H4 (cell line): ENCODE results near the gene GNAS. TPM values are rescaled to one million over a fixed set of nuclear protein-coding genes. Genes with fewer than 3 reads are reported as not detected.
"Not testable (repeated sequence)": the region's sequence is repeated elsewhere in the genome, so short reads cannot be mapped to it uniquely, and the experiment has no call there.

Source experiments
- DNase-seq: peaks from one replicate; pipeline ENCODE4 v3.0.0-alpha.2; 2015; ENCODE audit warnings: low spot score
- total RNA-seq: library from RNA; depleted of rRNA; stranded (reverse); fragments of >200 nt; shearing (Covaris generic); gene quantifications from 2 replicates; pipeline ENCODE4 v1.2.3, GENCODE V29; 2014

Gene GNAS
- total RNA-seq, 1 experiment from 2014 or later, result 1,032 TPM

GRCh38 chr20:58828136-58828535 lies 24.4 kb upstream of the GNAS start:
- DNase-seq, result no peak

DNA sequence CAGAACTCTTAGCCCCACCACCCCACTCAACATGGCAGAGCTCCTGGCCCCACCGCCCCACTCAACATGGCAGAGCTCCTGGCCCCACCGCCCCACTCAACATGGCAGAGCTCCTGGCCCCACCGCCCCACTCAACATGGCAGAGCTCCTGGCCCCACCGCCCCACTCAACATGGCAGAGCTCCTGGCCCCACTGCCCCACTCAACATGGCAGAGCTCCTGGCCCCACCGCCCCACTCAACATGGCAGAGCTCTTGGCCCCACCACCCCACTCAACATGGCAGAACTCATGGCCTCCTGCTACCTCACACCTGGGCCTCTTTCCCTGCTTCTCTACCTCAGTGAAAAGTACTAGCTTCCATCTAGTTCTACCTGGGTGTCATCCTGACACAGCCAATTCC lies 23.7 kb upstream of the GNAS start:
- DNase-seq, result not testable (repeated sequence)

DNA sequence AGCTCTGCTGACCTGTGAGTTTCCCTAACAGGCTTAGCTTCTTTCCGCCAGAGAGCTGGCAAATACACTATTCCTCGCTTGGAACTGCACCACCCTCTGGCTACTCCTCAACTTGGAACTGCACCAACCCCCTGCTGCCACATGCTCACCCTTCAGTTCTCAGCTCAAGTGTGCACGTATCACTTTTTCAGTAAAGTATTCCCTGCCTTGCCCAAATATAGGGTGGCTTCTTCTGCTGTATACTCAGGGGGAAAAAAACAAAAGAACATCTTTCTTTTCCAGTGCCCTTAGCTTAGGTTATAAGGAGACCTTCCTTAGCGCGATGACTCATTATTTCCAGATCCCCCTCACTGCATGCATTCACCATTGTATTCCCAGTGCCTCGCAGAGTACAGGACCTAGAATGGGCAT lies 23.0 kb upstream of the GNAS start:
- DNase-seq, result no peak

GRCh38 chr20:58832457-58832856 lies 20.1 kb upstream of the GNAS start:
- no peak for DNase-seq

DNA sequence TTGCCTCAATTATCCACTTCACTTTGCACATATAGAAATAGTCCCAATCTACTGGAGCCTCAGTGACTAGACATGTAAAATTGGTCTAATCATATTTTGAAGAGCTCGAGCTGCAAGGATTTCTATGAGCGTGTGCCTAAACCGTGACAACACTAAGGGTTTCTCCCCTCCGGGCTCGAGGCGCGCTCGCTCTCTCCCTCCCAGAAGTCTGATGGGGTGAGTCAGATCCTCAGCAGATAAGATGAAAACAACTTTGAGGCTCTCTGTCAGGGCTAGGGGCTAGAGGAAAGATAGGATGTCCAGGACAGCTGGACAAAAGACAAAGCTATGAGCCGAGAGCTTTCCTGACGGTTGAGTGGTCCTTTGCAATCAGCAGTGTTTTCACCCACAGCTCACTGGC lies 18.6 kb upstream of the GNAS start:
- DNase-seq, result no peak

- no peak for DNase-seq
Observed at GRCh38 chr20:58835231-58835630, 17.3 kb upstream of the GNAS start.

DNA sequence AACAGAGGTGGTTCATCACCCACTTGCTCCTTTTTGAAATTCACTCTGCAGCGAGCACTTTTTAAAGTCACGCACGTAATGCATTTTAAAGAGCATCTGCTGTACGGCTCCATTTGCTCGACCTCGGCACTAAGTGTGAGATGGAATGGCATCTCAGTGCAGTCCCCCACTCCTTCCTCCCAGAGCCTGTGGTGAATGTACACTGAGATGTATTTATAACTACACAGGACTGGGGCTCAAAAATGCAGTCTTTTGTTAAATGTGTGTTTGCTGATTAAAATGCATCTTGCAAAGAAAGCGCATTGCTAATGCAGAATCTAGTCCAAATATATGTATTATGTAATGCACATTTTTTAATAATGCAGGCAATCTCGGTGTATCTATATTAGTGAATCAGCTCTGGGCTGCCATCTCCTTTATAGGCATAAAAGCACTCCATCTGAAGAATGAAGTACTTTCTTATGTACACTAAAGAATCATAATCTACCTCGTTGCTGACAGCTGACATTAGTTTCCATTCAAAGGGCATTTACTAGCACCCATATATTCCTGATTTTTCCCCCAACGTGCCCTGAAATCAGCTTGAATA lies 15.8 kb upstream of the GNAS start:
- DNase-seq, result no peak

DNA sequence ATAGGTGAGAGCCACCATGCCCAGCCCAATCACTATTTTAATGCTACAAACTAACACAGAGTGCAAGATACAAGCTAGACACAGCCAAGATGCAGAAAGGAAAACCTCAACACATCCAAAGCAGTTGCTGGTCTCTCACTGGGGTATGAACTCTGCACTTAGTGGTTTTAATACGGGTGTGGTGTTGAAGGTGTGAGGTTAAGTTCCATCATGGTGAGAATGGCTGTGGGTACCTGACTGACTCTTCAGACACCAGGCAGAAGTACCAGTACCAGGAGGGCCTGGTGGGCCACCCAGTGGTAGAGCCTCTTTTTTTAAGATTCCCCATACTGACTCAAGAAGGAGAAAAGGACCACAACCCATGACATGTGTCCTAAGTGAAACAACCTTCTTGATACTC lies 14.8 kb upstream of the GNAS start:
- no peak for DNase-seq

GRCh38 chr20:58838174-58838573 lies 14.3 kb upstream of the GNAS start:
- no peak for DNase-seq

DNA sequence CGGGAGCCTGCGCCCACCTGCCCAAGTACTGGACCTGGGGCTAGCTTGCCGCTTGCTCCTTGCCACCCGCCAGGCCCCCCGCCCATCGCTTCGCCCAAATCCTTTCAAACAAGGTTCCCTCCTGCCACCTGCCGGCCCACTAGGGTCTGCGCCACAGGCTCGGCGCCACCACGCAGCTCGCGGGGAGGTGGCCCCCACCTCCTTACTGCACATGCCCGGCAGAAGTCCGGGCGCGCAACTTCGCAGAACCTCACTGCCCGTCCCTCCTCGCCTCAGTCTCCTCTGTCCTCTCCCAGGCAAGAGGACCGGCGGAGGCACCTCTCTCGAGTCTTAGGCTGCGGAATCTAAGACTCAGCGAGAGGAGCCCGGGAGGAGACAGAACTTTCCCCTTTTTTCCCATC lies 13.0 kb upstream of the GNAS start:
- DNase-seq, result peak; percentile 27

- no peak for DNase-seq
Observed at GRCh38 chr20:58839991-58840747, 12.3 kb upstream of the GNAS start.

DNA sequence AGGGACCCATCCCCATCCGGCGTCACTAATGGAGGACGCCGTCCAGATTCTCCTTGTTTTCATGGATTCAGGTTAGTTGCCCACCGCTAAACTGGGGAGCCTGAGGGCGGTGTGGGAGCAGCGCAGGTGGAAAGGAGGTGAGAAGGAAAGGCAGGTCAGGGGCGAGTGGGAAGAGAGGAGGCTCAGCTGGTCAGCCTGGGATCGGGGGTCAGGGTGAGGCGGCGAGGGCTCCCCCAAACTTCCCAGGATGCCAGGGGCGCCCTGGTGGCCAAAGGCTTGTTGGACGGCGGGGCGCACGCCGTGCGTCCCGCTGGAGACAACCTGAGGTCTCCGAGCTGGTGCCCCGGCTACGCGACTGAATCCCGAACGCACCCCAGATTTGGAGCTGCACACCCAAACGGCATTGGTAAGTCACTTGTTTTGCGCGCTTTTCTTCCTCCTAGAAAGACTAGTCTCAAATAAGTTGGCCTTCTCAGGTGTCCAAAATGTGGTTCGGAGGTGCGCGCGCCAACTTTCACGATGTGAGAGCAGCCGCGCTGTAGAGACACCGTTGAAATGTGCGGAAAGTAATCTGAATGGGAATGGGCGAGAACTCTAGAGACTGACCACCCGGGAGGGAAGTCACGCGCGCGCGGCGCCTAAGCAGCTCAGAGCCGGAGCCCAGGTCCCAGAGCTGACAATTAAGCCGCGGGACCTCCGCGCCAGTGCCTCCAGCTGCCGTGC lies 11.5 kb upstream of the GNAS start:
- DNase-seq, result no peak

GRCh38 chr20:58841539-58842264 lies 10.8 kb upstream of the GNAS start:
- no peak for DNase-seq

DNA sequence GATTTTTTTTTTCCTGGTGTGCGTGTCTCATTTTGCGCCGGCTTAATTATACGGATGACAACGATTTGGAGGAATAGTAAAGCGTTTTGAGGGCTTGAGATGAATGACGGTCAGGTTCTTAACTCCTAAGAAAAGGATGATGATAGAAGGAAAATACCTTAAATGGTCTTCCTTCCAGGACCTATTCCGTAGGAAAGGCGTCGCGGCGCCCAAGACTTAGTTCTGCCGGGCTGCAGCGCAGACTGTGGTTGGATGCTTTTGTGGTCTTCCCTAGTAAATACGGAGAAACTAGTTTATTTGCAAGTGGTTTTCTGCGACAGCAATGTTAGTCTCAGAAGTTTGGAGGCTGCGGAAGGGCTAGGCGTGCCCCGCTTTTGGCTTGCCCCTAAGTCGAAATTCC lies 10.2 kb upstream of the GNAS start:
- DNase-seq, result peak; percentile 17

DNA sequence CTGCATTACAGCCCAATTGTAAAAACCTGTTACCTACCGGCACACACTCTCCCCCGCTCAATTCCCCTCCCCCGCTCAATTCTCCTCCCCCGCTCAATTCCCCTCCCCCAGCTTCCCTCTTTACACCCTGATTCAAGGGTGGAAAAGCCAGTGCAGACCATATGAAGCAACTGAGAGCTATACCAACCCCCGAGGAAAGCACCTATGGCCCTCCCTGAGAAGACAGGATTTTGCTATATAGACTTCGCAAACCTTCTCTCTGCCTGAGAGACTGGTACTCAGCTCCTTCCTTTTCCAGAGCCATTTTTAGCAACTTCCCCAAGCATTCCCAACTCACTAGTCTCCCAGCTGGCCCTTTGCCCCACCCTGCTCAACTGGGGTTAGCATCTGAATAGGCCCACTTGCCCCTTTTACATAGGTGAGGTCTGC lies 9.4 kb upstream of the GNAS start:
- DNase-seq, result no peak

GRCh38 chr20:58845706-58846105 lies 6.8 kb upstream of the GNAS start:
- no peak for DNase-seq

DNA sequence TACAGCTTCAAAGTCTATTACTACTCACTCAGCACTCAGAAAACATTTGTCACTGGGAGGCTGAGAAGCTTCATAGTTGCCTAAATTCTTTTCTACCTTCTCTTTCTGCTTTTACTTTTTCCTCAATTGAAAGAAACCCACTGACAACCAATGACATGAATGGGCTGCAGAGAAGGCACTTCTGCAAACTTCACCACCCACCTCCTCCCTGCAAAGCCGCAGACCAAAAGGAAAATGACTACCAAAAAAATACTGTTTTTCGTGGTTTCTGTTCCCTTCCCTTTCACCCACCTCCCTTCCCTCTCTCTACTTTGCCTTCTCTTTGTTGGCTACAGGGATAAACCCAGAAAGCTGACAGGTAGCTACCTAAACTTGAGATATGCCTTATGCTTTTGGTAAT lies 5.1 kb upstream of the GNAS start:
- no peak for DNase-seq

GRCh38 chr20:58850693-58851174 lies 1.8 kb upstream of the GNAS start, which contains the start of gene GNAS-AS1:
TSS of gene GNAS-AS1 (minus strand) at chr20:58850902.
- peak; percentile 77 for DNase-seq

GRCh38 chr20:58851221-58851968 lies 1.1 kb upstream of the GNAS start:
- DNase-seq, result no peak

- DNase-seq, result no peak
Observed at GRCh38 chr20:58851969-58852458, 502 bp upstream of the GNAS start.

- no peak for DNase-seq
Observed at GRCh38 chr20:58853466-58853865, 950 bp downstream of the GNAS start.
